KMS-11 (cell line): ENCODE measurements around the gene EIF5B.
"Not testable (repeated sequence)": the region's sequence is repeated elsewhere in the genome, so short reads cannot be mapped to it uniquely, and the experiment has no call there.

ENCODE experiments used
- H2AFZ ChIP-seq: fragments of 200-600 bp; sonication (generic); 2 replicates; pipeline ENCODE4 v1.6.1; 2016; ENCODE audit warnings: antibody characterized with exemption, mixed run types, low read depth
- H3K27ac ChIP-seq: fragments of 200-600 bp; sonication (generic); 2 replicates; pipeline ENCODE4 v1.6.1; 2016; ENCODE audit warnings: mild to moderate bottlenecking, mixed run types
- H3K27me3 ChIP-seq: fragments of 200-600 bp; sonication (generic); 2 replicates; pipeline ENCODE4 v1.6.1; 2017; ENCODE audit warnings: mild to moderate bottlenecking, low read depth, mixed run types, moderate library complexity; ENCODE audit not compliant: insufficient read depth
- H3K36me3 ChIP-seq: fragments of 200-600 bp; sonication (generic); 2 replicates; pipeline ENCODE4 v1.6.1; 2017; ENCODE audit warnings: mild to moderate bottlenecking, mixed run types; ENCODE audit not compliant: insufficient read depth
- H3K4me1 ChIP-seq: fragments of 200-600 bp; sonication (generic); 2 replicates; pipeline ENCODE4 v1.6.1; 2016; ENCODE audit warnings: mild to moderate bottlenecking, low read depth, mixed run types; ENCODE audit not compliant: poor library complexity, severe bottlenecking
- H3K4me2 ChIP-seq: fragments of 200-600 bp; sonication (generic); 2 replicates; pipeline ENCODE4 v1.7.0; 2016; ENCODE audit warnings: mild to moderate bottlenecking, mixed run types
- H3K4me3 ChIP-seq: fragments of 200-600 bp; sonication (generic); IDR thresholded peaks from 2 replicates; pipeline ENCODE4 v1.6.1; 2017; ENCODE audit warnings: low read depth, low read length, mixed read lengths; ENCODE audit not compliant: insufficient read depth
- H3K79me2 ChIP-seq: fragments of 200-600 bp; sonication (generic); 2 replicates; pipeline ENCODE4 v1.6.1; 2016; ENCODE audit warnings: low read depth, mixed run types; ENCODE audit not compliant: insufficient read depth
- H3K9ac ChIP-seq: fragments of 200-600 bp; sonication (generic); 2 replicates; pipeline ENCODE4 v1.6.1; 2016; ENCODE audit warnings: mild to moderate bottlenecking, mixed run types
- H4K20me1 ChIP-seq: fragments of 200-600 bp; sonication (generic); 2 replicates; pipeline ENCODE4 v1.6.1; 2016; ENCODE audit warnings: mild to moderate bottlenecking, mixed run types; ENCODE audit not compliant: insufficient read depth
- TF ChIP-seq, protein P1 (sequence below): fragments of 200-600 bp; sonication (generic); conservative IDR thresholded peaks from 2 replicates; pipeline ENCODE4 v1.6.1; 2017; ENCODE audit warnings: low read depth, mild to moderate bottlenecking, antibody characterized with exemption, low read length, moderate library complexity, mixed read lengths

Gene EIF5B, protein sequence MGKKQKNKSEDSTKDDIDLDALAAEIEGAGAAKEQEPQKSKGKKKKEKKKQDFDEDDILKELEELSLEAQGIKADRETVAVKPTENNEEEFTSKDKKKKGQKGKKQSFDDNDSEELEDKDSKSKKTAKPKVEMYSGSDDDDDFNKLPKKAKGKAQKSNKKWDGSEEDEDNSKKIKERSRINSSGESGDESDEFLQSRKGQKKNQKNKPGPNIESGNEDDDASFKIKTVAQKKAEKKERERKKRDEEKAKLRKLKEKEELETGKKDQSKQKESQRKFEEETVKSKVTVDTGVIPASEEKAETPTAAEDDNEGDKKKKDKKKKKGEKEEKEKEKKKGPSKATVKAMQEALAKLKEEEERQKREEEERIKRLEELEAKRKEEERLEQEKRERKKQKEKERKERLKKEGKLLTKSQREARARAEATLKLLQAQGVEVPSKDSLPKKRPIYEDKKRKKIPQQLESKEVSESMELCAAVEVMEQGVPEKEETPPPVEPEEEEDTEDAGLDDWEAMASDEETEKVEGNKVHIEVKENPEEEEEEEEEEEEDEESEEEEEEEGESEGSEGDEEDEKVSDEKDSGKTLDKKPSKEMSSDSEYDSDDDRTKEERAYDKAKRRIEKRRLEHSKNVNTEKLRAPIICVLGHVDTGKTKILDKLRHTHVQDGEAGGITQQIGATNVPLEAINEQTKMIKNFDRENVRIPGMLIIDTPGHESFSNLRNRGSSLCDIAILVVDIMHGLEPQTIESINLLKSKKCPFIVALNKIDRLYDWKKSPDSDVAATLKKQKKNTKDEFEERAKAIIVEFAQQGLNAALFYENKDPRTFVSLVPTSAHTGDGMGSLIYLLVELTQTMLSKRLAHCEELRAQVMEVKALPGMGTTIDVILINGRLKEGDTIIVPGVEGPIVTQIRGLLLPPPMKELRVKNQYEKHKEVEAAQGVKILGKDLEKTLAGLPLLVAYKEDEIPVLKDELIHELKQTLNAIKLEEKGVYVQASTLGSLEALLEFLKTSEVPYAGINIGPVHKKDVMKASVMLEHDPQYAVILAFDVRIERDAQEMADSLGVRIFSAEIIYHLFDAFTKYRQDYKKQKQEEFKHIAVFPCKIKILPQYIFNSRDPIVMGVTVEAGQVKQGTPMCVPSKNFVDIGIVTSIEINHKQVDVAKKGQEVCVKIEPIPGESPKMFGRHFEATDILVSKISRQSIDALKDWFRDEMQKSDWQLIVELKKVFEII

DNA sequence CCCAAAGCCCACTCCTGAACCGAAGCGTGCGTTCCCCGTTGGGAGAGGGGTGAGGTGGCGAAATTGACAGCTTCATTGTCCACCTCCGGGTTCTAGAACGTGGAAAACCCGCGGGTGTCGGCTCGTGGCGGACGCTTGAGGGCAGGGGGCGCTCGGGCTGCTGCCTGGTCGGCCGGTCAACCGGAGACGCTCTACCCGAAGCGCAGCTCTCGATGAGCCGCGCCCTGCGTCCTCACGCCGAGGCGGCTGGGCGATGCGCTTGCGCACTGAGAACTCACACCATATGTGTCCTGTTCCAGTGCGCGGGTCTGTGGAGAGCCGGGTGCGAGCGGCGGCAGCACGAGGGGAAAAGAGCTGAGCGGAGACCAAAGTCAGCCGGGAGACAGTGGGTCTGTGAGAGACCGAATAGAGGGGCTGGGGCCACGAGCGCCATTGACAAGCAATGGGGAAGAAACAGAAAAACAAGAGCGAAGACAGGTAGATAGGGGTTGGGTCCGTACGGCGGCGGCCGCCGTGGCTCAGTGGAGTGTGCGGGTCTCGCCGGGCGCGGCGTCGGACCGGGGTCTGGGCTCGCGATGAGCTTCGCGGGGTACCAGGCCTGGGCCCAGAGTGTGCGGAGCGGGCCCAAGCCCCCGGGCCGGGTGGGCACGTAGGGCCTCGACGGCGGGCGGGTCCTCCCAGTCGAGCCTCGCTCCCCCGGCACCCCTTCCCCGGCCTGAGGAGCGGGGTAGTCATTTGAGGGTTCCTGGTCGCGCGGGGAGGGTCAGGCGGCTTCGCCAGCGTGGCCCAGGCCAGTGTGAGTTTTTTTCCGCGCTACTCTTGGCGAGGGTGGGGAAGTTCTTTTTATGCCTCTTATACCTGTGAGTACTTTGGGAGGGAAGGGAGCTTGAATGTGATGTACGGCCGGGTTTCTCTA is at the start of gene EIF5B:
EIF5B (plus strand) TSS at position 277 of the 916 bp plus-strand sequence; CDS start at position 443, 166 bp downstream.
- H3K4me3 ChIP-seq = peak within 1 kb of the TSS; percentile 92
- TF ChIP-seq, protein P1, sequence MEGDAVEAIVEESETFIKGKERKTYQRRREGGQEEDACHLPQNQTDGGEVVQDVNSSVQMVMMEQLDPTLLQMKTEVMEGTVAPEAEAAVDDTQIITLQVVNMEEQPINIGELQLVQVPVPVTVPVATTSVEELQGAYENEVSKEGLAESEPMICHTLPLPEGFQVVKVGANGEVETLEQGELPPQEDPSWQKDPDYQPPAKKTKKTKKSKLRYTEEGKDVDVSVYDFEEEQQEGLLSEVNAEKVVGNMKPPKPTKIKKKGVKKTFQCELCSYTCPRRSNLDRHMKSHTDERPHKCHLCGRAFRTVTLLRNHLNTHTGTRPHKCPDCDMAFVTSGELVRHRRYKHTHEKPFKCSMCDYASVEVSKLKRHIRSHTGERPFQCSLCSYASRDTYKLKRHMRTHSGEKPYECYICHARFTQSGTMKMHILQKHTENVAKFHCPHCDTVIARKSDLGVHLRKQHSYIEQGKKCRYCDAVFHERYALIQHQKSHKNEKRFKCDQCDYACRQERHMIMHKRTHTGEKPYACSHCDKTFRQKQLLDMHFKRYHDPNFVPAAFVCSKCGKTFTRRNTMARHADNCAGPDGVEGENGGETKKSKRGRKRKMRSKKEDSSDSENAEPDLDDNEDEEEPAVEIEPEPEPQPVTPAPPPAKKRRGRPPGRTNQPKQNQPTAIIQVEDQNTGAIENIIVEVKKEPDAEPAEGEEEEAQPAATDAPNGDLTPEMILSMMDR = peak; percentile 60
- H3K36me3 ChIP-seq = no peaks in the 10 kb centered on the region
- H3K79me2 ChIP-seq = peaks cover 74% of the 10 kb centered on the region
- peak within 1 kb of the TSS; percentile 83 for H2AFZ ChIP-seq
- H4K20me1 ChIP-seq = peaks cover 33% of the 10 kb centered on the region
- peak within 1 kb of the TSS; percentile 76 for H3K9ac ChIP-seq
- H3K27ac ChIP-seq = peak within 1 kb of the TSS; percentile 40
- H3K4me1 ChIP-seq = peaks cover 42% of the 10 kb centered on the region
- H3K4me2 ChIP-seq = peak within 1 kb of the TSS; percentile 85
- no peaks in the 10 kb centered on the region for H3K27me3 ChIP-seq

DNA sequence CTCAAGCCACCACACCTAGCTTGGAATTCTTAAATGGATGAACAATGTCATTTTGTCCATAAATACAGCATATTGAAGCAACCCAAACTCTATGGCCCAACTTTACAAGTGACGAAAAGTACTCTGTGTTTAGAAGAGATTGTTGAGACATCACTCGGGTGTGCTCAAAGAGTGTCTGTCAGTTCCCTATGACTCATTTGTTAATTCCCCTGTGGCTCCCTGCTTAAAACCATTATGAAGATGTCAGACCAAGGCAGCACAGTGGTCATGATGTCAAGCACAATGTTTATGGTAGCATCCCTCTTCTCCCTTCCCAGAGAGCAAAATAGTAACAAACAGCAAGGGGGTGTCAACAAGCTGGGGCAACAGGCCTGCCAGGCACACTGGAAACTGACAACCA is 39.2 kb upstream of the EIF5B start:
- Histone ChIP-seq H3K4me2 (no peak overlapping the region), H3K27me3 (no peaks in the 10 kb centered on the region), H3K27ac (no peak overlapping the region), H3K79me2 (no peaks in the 10 kb centered on the region), H4K20me1 (no peaks in the 10 kb centered on the region), H3K4me3 (no peak overlapping the region), H2AFZ (no peak overlapping the region), H3K4me1 (no peaks in the 10 kb centered on the region), H3K36me3 (no peaks in the 10 kb centered on the region), H3K9ac (no peak overlapping the region)
- TF ChIP-seq, protein P1 = no peak

DNA sequence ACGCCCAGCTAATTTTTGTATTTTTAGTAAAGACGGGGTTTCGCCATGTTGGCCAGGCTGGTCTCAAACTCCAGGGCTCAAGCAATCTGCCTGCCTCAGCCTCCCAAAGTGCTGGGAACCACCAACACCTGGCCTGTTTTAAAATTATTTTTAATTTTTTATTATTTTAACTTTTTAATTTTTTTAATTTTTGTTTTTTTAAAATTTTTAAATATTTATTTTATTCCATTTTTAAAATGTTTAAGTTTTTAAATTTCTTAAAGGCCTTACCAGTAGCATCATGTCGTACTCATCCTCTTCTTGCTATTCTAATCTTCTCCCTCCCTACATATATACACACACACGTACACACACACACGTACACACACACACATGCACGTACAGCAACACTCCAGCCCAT is 37.6 kb upstream of the EIF5B start:
- H3K4me1 ChIP-seq = no peaks in the 10 kb centered on the region
- no peak overlapping the region for H2AFZ ChIP-seq
- no peak overlapping the region for H3K27ac ChIP-seq
- H3K9ac ChIP-seq = no peak overlapping the region
- TF ChIP-seq, protein P1 = no peak
- H3K4me2 ChIP-seq = no peak overlapping the region
- H3K79me2 ChIP-seq = no peaks in the 10 kb centered on the region
- no peaks in the 10 kb centered on the region for H3K27me3 ChIP-seq
- H3K4me3 ChIP-seq = no peak overlapping the region
- no peaks in the 10 kb centered on the region for H3K36me3 ChIP-seq
- H4K20me1 ChIP-seq = no peaks in the 10 kb centered on the region

DNA sequence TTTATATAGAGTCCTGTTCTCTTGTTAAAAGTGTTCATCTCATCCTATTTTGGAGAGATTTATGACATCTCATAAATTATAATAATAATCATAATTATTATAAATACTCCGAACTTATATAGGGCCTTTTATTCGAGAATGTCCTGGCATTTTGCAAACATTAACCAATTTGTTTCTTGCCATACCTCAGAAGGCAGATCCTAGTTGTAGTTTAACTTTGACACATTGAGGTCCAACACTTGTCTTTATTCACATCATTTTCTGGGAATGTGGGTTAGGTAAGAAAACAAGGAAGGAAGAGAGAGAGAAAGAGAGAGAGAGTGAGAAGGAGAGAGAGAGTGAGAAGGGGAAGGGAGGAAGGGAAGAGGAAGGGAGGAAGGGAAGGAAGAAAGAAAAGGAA is 36.1 kb upstream of the EIF5B start, which contains the start of gene LYG1:
LYG1 (minus strand) TSS at position 101 of the 400 bp plus-strand sequence. CDS start 5,527 bp downstream, outside the sequence.
- not testable (repeated sequence) for H4K20me1 ChIP-seq, H3K4me2 ChIP-seq, H3K4me1 ChIP-seq, H3K27me3 ChIP-seq, H3K36me3 ChIP-seq, H3K27ac ChIP-seq, H2AFZ ChIP-seq, H3K79me2 ChIP-seq, H3K9ac ChIP-seq, H3K4me3 ChIP-seq
